ENCODE measurements around the gene BTF3L4.
"Not testable (repeated sequence)": the region's sequence is repeated elsewhere in the genome, so short reads cannot be mapped to it uniquely, and the experiment has no call there.

Gene BTF3L4

DNA sequence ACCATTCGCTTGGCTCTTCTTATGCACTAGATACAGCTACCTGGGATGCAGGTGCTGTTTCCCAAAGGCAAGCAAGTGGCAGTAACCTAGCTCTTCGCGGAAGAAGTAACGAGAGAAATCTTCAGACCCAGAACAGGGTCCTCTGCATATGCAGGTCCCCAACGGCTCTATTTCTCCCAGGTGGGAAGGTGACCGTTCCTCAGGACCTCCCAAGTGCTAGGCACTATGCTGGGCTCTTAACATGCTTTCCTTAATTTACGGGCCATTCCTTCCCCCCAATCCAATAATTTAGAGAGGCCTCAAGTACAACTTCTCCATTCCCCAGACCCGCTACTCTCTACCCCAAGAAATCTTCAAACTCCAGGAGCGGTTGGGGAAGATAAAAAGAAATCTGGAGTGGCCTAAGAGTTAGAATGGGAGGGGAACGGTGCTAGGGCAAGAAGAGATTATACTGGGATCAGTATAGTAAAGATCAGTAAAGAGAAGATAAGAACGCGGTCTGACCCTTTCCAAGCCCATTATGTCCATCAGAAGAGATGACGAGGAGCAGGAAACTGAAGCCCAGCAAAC, 1.5 kb upstream of the BTF3L4 start:
- peak overlapping the region; percentile 98 for H3K27ac ChIP-seq
- DNase-seq (ENCODE audit: low read depth, low spot score) = no peak

DNA sequence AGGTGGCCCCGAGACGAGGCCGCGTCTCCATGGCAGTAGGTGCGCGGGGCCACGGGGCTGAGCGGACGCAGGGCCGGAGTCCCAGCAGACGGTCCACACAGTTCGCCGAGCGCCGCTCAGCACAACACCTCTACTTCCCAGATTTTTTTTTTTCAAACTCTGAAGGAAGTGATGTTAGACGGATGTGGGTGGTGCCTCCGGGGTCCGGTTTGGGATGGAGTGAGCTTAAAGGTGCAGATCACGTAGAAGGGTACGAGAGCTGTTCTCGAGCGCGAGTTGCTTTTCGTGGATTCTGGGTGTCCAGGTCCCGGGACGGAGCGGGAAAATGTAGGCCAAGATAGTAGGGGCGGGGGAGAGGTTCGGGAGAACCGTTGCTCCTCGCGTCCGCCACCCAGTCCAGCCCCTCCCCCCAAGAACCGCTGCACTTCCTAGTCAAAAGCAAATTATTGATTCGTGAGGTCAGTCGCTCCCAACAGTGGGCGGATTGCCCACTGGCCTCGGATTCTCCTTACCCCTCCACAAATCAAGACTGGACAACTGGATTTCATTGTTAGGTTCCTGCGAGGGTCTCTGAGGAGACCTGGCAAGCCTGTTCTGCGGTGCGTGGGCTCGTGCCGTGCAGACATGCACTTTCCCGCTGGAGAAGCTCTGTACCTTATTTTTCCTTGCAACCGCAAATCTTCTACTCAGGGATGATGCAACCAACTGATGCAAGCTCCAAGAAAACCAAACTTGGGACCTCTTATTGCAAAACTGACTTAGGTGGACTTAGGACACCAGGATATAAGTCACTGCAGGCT, 829 bp upstream of the BTF3L4 start, which contains the start of gene TXNDC12:
Gene TXNDC12 (minus strand): TSS at position 126 of the 800 bp plus-strand sequence. CDS start 95 bp downstream, at position 31.
- DNase-seq (ENCODE audit: low read depth, low spot score) = peak; percentile 64

GRCh38 chr1:52055866-52056162, 281 bp upstream of the BTF3L4 start:
- DNase-seq (ENCODE audit: low read depth, low spot score) = no peak
- peak overlapping the region; percentile 98 for H3K27ac ChIP-seq

More for the DNA sequence above, 829 bp upstream of the BTF3L4 start, which contains the start of gene TXNDC12:
- peak within 1 kb of the TSS; percentile 98 for H3K27ac ChIP-seq

- DNase-seq (ENCODE audit: low read depth, low spot score) = no peak
- peak overlapping the region; percentile 98 for H3K27ac ChIP-seq
Observed at GRCh38 chr1:52056937-52057231, 789 bp downstream of the BTF3L4 start.

GRCh38 chr1:52057255-52057654, 1.2 kb downstream of the BTF3L4 start:
- peak overlapping the region; percentile 98 for H3K27ac ChIP-seq
- no peak for DNase-seq (ENCODE audit: low read depth, low spot score)

- H3K27ac ChIP-seq = peak overlapping the region; percentile 98
- DNase-seq (ENCODE audit: low read depth, low spot score) = no peak
Observed at GRCh38 chr1:52057876-52058415, 1.9 kb downstream of the BTF3L4 start.

GRCh38 chr1:52059321-52059720, 3.2 kb downstream of the BTF3L4 start:
- H3K27ac ChIP-seq = peak overlapping the region; percentile 98
- no peak for DNase-seq (ENCODE audit: low read depth, low spot score)

DNA sequence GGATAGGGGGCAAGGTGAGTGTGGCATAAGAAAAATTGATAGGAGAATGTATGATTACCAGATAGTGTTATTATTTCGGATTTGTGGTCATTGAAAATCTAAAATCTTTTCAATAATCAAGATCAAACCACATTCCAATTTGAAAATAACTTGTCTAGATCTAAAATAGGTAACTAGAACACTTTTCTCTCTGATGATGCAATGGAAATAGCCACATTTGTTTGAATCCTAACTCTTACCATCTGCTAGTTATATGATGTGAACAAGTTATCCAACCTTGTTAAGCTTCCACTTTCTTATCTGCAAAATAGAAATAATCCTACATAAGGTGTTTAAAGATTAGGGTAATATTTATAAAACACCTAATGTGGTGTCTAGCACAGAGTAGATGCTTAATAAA, 3.8 kb downstream of the BTF3L4 start:
- no peak overlapping the region for H3K27ac ChIP-seq
- DNase-seq (ENCODE audit: low read depth, low spot score) = no peak

GRCh38 chr1:52060822-52061221, 4.7 kb downstream of the BTF3L4 start:
- H3K27ac ChIP-seq = no peak overlapping the region
- DNase-seq (ENCODE audit: low read depth, low spot score) = no peak

- DNase-seq (ENCODE audit: low read depth, low spot score) = no peak
- no peak overlapping the region for H3K27ac ChIP-seq
Observed at GRCh38 chr1:52063192-52063591, 7.1 kb downstream of the BTF3L4 start.

DNA sequence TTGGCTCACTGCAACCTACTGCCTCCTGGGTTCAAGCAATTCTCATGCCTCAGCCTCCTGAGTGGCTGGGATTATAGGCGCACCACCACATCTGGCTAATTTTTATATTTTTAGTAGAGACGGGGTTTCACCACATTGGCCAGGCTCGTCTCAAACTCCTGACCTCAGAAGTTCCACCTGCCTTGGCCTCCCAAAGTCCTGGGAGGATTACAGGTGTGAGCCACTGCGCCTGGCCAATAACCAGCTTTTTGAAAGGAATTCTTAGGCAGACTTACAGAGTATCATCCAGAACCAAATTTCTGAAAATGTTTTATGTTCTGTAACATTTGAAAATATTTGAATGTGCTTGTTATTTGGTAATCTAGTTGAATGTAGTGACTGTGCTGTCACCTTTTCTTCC, 14.6 kb downstream of the BTF3L4 start:
- DNase-seq (ENCODE audit: low read depth, low spot score) = no peak
- no peak overlapping the region for H3K27ac ChIP-seq

GRCh38 chr1:52072291-52072690, 16.2 kb downstream of the BTF3L4 start:
- no peak overlapping the region for H3K27ac ChIP-seq
- DNase-seq (ENCODE audit: low read depth, low spot score) = no peak

DNA sequence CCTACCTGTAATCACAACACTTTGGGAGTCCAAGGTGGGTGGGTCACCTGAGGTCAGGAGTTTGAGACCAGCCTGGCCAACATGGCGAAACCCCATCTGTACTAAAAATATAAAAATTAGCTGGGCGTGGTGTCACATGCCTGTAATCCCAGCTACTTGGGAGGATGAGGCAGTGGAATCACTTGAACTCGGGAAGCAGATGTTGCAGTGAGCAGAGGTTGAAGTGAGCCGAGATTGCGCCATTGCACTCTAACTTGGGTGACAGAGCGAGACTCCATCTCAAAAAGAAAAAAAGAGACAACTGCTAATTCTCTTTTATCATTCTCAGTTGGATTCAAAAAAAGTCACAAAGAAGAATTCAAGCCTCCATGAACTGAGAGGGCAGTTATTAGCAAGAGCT, 21.2 kb downstream of the BTF3L4 start:
- not testable (repeated sequence) for DNase-seq (ENCODE audit: low read depth, low spot score); H3K27ac ChIP-seq

DNA sequence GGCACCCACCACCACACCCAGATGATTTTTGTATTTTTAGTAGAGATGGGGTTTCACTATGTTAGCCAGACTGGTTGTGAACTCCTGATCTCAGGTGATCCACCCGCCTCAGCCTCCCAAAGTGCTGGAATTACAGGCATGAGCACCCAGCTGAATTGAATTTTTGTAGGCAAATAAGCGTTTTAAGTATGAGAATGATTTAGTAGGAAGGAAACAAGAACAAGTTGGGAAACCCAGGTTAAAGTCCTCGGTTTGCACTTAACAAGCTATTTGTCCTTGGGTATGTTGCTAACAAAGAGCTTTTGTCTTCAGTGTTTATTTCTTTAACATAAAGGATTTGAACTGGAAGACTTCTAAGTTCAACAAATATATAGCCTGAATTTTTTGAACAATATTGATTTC, 23.9 kb downstream of the BTF3L4 start:
- DNase-seq (ENCODE audit: low read depth, low spot score) = no peak
- no peak overlapping the region for H3K27ac ChIP-seq

- not testable (repeated sequence) for H3K27ac ChIP-seq; DNase-seq (ENCODE audit: low read depth, low spot score)
Observed at GRCh38 chr1:52087892-52088291, 31.8 kb downstream of the BTF3L4 start.

- H3K27ac ChIP-seq; DNase-seq (ENCODE audit: low read depth, low spot score): not testable (repeated sequence)
Observed at GRCh38 chr1:52094300-52094699, 38.2 kb downstream of the BTF3L4 start.

- DNase-seq (ENCODE audit: low read depth, low spot score) = no peak
- no peak overlapping the region for H3K27ac ChIP-seq
Observed at GRCh38 chr1:52096216-52096615, 40.1 kb downstream of the BTF3L4 start.

DNA sequence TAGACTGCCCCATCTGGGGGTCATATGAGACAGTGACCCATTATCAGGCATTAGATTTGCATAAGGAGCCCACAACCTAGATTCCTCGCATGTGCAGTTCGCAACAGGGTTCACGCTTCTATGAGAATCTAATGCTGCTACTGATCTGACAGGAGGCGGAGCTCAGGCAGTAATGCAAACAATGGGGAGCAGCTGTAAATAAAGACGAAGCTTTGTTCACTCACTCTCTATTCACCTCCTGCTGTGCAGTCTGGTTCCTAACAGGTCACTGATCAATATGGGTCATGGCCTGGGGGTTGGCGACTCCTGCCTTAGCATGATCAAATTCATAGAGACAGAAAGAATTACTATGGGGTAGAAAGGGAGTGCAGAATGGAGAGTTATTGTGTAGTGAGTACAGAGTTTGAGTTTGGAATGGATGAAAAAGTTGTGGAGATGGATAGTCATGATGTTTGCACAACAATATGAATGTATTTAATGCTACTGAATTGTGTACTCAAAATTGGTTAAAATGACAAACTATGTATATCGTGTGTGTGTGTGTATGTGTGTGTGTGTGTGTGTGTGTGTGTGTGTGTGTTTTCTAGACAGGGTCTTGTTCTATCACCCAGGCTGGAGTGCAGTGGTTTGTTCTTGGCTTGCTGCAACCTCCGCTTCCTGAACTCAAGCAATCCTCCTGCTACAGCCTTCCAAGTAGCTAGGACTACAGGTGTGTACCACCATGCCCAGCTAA, 42.2 kb downstream of the BTF3L4 start:
- DNase-seq (ENCODE audit: low read depth, low spot score) = no peak

GRCh38 chr1:52102336-52103013, 46.4 kb downstream of the BTF3L4 start:
- DNase-seq (ENCODE audit: low read depth, low spot score) = no peak
- no peak overlapping the region for H3K27ac ChIP-seq

More for the DNA sequence above, 42.2 kb downstream of the BTF3L4 start:
- no peak overlapping the region for H3K27ac ChIP-seq

DNA sequence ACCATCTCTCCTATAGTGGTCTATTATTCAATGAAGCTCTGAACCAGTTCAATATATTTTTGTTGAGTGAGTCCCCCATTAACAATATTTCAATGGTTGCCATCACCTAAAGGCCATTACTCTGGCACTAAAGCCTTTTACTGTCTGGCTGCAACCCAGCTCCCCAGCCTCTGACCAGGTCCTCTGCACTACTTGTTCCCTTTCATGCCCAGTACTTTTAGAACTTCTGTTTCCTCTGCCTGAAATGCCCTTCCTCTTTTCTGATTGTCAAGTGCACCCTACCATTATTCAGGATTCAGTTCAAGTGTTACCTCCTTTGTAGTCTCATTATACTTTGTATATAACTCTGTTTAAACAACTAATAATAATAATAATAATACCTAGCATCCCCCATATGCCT, 55.4 kb downstream of the BTF3L4 start:
- DNase-seq (ENCODE audit: low read depth, low spot score) = no peak
- no peak overlapping the region for H3K27ac ChIP-seq

GRCh38 chr1:52112489-52112888, 56.4 kb downstream of the BTF3L4 start:
- no peak overlapping the region for H3K27ac ChIP-seq
- DNase-seq (ENCODE audit: low read depth, low spot score) = no peak
